Fibroblast of mammary gland (primary cell): ENCODE results near the gene CPNE7.

Experiments used
- DNase-seq: peaks from one replicate; pipeline ENCODE4 v3.0.0-alpha.2; 2010; ENCODE audit warnings: low read depth
- H3K4me3 ChIP-seq: 2 replicates; pipeline ENCODE4 v1.5.1; 2011; ENCODE audit warnings: low read depth, mild to moderate bottlenecking, low read length, moderate library complexity; ENCODE audit not compliant: control insufficient read depth
- TF ChIP-seq, protein P1 (sequence below): conservative IDR thresholded peaks from 2 replicates; pipeline ENCODE4 v1.5.1; 2011; ENCODE audit warnings: low read depth, low read length, inconsistent platforms; ENCODE audit not compliant: control insufficient read depth, insufficient read depth

CPNE7 gene

DNA sequence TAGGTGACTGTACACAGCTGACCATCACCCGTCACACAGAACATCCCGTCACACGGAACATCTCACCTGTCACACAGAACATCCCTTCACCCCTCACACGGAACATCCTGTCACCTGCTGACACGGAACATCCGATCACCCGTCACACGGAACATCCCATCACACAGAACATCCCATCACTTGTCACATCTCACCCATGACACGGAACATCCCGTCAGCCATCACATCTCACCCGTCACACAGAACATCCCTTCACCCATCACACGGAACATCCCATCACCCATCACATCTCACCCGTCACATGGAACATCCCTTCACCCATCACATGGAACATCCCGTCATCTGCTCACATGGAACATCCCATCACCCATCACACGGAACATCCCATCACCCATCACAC lies 3.8 kb downstream of the CPNE7 start:
- no peak for DNase-seq
- no peak overlapping the region for H3K4me3 ChIP-seq
- TF ChIP-seq, protein P1, sequence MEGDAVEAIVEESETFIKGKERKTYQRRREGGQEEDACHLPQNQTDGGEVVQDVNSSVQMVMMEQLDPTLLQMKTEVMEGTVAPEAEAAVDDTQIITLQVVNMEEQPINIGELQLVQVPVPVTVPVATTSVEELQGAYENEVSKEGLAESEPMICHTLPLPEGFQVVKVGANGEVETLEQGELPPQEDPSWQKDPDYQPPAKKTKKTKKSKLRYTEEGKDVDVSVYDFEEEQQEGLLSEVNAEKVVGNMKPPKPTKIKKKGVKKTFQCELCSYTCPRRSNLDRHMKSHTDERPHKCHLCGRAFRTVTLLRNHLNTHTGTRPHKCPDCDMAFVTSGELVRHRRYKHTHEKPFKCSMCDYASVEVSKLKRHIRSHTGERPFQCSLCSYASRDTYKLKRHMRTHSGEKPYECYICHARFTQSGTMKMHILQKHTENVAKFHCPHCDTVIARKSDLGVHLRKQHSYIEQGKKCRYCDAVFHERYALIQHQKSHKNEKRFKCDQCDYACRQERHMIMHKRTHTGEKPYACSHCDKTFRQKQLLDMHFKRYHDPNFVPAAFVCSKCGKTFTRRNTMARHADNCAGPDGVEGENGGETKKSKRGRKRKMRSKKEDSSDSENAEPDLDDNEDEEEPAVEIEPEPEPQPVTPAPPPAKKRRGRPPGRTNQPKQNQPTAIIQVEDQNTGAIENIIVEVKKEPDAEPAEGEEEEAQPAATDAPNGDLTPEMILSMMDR = no peak

DNA sequence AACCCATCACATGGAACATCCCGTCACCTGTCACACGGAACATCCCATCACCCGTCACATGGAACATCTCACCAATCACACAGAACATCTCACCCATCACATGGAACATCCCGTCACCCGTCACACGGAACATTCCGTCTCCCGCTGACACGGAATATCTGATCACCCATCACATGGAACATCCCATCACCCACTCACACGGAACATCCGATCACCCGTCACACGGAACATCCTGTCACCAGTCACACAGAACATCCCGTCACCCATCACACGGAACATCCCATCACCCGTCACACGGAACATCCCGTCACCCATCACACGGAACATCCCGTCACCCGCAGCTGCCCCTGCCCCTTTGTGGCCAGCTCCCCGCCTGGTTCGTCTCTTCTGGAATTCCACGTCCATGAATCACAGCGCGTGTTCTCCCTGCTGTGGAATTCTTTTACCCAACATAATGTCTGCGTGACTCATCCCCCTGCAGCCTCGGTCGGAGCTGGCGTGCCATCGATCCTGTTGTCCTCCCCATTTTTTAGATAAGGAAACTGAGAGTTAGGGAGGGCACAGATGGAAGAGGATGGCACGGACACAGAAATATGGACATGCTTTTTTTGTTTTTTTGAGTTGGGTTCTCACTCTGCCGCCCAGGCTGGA lies 5.6 kb downstream of the CPNE7 start:
- DNase-seq = peak; percentile 99
- H3K4me3 ChIP-seq = no peak overlapping the region
- TF ChIP-seq, protein P1 = no peak

DNA sequence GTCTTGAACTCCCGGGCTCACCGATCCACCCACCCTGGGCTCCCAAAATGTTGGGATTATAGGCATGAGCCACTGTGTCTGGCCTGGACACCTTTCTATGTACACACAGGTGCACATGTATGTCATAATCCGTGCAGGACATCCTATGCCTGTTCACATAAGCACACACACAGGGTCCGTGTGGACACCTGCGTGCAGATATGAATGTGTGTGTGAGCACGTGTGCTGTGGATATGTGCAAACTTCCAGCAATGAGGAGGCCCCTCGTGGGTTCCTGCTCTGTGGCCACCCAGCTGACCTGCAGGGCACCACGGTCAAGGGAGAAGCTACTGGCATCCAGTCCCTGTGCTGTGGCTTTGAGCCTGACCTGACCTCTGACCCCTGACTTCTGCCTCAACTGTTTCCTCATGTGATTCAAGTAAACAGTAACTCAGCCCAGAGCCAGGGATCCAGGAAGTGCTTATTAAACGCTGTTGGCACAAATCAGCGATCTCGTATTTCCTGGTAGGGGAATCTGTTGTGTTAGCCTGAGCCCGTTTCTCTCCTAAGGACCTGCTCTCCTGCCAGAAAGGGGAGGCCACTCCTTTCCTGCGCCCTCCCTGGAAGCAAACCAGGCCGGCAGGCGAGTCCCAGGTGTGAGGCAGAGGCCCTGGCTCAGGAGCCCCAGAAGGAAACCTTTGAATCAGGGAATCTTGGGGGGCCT lies 6.5 kb downstream of the CPNE7 start:
- DNase-seq = peak; percentile 92
- TF ChIP-seq, protein P1 = no peak
- no peak overlapping the region for H3K4me3 ChIP-seq

DNA sequence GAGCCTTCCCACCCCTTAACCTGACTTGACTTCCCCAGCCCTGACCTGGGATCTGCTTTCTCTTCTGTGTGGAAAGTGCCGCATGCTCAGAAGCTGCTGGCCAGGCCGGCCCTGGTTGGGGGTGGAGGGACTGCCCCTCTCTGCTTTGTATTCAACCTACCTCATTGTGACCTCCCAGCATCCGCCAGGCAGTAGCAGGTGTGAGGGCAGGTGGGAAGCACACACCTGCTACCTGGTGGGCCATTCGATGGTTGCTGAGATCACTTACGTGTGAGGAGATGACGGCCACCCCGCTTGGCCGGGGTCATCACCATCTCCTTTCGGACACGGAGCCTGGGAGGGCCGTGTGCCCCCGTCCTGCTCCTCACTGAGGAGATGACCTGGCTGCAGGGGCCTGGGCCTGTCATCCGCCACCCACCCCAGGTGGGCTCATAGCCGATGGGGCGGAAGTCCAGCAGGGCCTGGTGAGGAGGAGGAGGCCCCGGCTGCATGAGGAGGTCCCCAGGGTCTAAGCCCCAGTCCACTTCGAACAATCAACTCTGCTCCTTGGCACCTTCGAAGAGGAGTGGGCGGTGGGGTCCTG lies 7.1 kb downstream of the CPNE7 start:
- TF ChIP-seq, protein P1 = no peak
- H3K4me3 ChIP-seq = no peak overlapping the region
- DNase-seq = no peak

DNA sequence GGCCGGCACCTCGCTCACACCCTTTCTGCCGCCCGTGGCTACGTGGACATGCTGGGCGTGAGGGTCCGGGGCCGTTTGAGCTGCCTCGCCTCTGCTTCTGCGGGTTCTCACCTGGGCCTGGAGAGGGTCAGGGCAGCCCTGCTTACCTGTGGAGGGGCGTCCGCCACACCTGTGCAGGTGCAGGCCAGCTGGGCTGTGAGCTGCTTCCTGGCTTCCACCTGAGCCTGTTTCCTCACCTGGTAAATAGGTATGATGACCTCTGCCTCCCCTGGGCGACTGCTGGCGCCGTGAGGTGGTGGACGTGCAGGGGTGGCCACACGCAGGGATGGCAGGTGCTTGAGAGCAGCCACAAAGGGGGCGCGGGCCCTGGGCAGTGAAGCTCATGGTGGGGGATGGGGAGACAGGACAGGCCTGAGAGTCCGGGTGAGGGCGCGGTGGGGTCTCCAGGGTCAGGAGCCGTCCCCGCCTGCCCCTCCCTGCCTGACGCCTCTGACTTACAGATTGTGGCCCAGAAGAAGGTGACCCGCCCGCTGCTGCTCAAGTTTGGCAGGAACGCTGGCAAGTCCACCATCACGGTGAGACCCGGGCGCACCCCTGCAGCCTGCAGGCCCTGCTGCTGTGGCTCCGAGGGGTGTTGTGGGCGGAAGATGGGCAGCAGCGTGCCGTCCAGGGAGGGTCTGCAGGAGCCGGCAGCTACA lies 7.8 kb downstream of the CPNE7 start:
- TF ChIP-seq, protein P1 = no peak
- no peak for DNase-seq

DNA sequence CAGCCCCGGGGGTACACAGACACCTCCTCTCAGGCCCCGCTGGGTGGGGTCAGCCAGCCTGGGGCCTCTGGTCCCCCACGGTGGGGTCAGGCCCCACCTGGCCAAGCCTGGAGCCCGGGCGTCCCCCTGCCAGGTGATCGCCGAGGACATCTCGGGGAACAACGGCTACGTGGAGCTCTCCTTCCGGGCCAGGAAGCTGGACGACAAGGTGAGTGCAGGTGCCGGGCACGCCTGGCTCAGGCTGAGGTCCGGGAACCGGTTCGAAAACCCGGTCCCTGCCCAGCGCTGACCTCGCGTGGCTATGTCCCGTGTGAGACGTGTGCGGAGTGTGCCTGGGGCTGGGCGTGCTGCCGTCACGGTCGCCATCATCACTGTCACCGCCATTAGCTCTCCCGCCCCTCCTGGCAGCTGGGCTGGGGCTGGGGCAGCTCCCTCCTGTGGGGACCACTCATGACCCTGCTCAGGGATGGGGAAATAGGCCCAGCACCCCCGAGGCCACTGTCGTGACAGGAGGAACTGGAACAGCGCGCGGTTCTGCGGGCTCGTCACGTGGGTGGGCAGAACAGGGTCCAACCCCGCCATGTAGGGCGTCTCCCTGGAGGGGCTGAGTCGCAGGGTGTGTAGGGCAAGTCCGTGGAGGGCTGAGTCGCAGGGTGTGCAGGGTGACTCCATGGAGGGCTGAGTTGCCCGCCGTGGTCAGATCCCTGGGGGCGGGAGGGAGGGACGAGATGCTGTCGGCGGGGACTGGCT lies 8.5 kb downstream of the CPNE7 start:
- TF ChIP-seq, protein P1 = no peak
- H3K4me3 ChIP-seq = no peak overlapping the region
- DNase-seq = no peak

More for the DNA sequence above, 7.8 kb downstream of the CPNE7 start:
- H3K4me3 ChIP-seq = no peak overlapping the region
